ENCODE data around the gene AP2B1.
A peak's percentile ranks its signal among the peaks of the same experiment; 100 is the strongest.

Gene AP2B1

GRCh38 chr17:35761601-35762000, 174.5 kb downstream of the AP2B1 start:
- H3K27ac ChIP-seq = no peak overlapping the region
- H3K4me3 ChIP-seq = no peak overlapping the region

GRCh38 chr17:35763767-35764122, 176.6 kb downstream of the AP2B1 start:
- H3K27ac ChIP-seq = peak overlapping the region in 2 of 21 experiments; percentile 4 to 48
- peak overlapping the region in 6 of 7 experiments; percentile 29 to 49 (median 39) for H3K4me3 ChIP-seq

DNA sequence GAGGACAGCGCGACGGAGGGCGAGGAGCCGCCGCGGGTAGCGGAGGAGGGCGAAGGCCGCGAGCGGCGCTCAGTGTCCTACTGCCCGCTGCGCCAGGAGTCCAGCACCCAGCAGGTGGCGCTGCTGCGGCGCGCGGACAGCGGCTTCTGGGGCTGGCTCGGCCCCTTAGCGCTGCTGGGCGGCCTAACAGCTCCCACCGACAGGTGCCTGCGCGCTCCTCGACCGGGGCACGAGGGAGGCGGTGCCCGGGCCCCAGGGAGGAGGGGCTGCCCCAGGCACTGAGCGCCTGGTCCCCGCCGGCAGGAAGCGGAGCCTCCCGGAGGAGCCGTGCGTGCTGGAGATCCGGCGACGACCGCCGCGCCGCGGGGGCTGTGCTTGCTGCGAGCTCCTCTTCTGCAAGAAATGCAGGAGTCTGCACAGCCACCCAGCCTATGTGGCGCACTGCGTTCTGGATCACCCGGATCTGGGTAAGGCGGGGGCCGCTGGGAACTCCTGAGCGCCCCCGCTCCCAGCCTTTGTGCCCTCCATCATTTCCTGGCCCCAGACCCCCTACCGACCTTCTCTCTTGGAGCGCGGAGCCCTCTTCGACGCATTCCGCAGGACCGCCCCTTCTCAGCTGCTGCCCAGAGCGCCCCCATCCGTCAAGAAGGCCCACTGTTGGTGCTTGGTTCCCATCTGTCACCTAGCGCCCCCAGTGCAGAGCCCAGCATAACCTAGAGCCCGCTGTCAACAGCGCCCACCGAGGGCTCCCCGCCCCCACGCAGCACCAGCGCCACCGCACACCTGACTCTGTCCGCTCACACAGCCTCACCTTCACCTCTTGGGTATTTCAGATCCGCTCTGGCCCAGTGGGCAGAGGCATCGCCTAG, 177.2 kb downstream of the AP2B1 start:
- Histone ChIP-seq H3K4me3 (peak overlapping the region; percentile 29 to 49 (median 38)), H3K27ac (peak overlapping the region in 5 of 21 experiments; percentile 4 to 48 (median 21))

GRCh38 chr17:35765086-35765710, 178.1 kb downstream of the AP2B1 start:
- Histone ChIP-seq H3K27ac (no peak overlapping the region), H3K4me3 (no peak overlapping the region)

DNA sequence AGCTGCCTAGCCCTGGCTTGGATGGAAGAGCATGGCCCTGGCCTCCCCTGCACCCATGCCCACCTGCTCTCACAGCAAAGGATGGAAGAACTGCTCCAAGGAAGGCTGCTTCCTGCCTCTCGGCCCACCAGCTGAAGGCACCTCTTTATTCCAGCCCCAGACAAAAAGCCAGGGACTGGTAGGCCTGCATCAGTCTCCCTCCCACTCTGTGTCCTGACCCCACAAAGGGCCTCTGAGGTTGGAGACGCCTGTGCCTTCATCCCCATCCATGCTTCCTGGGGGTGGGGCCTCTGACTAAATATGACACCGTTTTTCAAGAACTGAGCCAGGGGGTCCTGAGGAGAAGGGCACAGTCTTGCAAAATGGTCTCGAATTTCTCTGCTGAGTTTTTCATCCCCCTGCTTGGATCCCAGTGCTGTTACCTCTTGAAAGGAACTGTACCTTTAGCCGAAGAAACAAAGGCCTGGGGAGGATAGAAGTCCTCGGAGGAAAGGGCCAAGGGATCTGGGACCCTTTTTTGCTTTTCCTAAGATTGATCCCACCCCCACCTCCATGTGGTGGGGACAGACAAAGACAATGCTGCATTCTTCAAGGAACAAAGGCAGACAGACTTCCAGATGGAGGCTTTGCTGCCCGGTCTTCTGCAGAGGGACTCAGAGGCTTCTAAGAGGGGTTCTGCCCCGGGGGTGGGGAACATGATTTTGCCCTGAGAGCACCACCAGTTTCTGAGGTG, 178.8 kb downstream of the AP2B1 start:
- Histone ChIP-seq H3K4me3 (no peak overlapping the region), H3K27ac (no peak overlapping the region)

- no peak overlapping the region for H3K27ac ChIP-seq
- H3K4me3 ChIP-seq = no peak overlapping the region
Observed at GRCh38 chr17:35766489-35766877, 179.4 kb downstream of the AP2B1 start.

GRCh38 chr17:35766903-35767510, 179.9 kb downstream of the AP2B1 start:
- H3K4me3 ChIP-seq = no peak overlapping the region
- no peak overlapping the region for H3K27ac ChIP-seq

DNA sequence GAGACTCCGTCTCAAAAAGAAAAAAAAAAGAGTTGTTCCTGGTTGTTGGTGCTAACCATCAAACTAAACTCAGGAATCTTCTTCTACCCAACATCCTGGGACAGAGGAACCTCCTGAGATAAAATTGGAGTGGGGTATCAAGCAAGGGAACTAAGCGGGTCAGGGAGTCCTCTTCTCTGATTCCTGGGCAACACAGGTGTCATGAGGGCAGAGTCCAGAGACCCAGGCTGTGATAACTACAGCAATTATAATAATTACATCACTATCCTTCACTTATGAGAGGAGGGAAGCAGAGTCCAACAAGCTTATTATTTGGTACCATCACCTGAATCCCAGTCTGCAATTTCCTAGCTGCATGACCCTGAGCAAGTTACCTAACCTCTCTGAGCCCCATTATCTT, 181.7 kb downstream of the AP2B1 start:
- no peak overlapping the region for H3K4me3 ChIP-seq
- H3K27ac ChIP-seq = no peak overlapping the region

GRCh38 chr17:35769895-35770486, 182.9 kb downstream of the AP2B1 start:
- Histone ChIP-seq H3K4me3 (no peak overlapping the region), H3K27ac (no peak overlapping the region)

DNA sequence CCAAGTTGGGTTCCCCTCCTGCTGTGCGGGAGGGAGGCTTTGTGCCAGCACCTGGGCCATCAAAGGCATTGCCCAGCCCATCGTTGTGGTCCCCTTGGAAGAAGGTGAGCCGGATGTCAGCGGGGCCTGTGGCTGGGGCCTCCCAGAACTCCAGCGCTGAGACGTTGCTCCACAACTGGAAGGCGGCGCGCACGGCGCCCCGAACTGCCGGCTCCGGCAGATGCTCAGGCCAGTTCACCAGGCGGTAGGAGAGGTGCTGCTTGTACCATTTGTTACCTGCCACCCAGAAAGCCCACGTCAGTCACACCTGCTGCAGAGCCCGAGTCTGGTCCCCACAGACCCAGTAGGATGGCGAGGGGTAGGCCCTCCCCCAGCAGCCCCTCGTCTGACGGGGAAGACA, 186.0 kb downstream of the AP2B1 start:
- Histone ChIP-seq H3K4me3 (no peak overlapping the region), H3K27ac (peak overlapping the region in 1 of 21 experiments; percentile 47)

- Histone ChIP-seq H3K4me3 (no peak overlapping the region), H3K27ac (peak overlapping the region in 2 of 21 experiments; percentile 36 to 47)
Observed at GRCh38 chr17:35773679-35774425, 186.7 kb downstream of the AP2B1 start.

DNA sequence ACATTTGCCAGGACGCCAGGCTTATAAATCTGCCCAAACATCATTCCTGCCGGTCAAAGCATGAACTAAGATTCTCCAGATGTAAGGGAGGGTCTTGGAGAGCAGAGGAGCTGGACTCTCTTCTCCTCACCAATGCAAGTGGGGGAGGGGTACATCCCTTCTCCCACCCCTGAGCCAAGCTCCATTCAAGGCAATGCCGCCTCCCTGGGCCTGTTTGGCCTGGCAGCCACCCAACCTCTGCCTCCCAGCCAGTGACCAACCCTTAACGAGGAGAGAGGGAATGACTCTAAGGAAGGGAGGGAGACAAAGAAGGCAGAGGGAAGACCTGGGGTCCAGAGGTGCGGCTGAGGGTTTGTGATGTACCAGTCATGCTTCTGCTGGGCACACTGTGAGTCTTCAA, 187.4 kb downstream of the AP2B1 start:
- H3K4me3 ChIP-seq = no peak overlapping the region
- peak overlapping the region in 2 of 21 experiments; percentile 36 to 47 for H3K27ac ChIP-seq

DNA sequence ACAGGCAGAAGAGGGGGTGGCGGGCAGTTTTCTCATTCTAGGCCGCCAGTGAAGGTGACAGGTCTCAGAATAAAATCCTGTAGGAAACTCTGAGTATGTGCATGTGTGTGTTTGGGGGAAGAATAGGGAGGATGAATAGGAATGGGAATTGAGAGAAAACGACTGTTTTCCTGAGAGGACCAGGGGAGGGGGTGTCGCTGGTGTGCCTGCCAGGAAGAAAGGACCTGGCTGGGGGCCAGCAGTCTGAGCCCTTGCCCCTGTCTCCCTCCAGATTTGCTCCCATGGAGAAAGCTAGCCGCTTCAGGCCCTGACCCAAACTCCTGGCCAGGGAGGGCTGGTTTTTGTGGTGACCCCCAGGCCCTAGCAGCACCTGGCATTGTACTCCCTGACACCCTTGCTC, 187.9 kb downstream of the AP2B1 start:
- no peak overlapping the region for H3K27ac ChIP-seq
- no peak overlapping the region for H3K4me3 ChIP-seq

- no peak overlapping the region for H3K27ac ChIP-seq
- no peak overlapping the region for H3K4me3 ChIP-seq
Observed at GRCh38 chr17:35775583-35775982, 188.5 kb downstream of the AP2B1 start.
